PFSK-1 (cell line): ENCODE measurements around the gene PPP2R2D.

Experiments
- POLR2AphosphoS5 ChIP-seq: IDR thresholded peaks from 2 replicates; pipeline ENCODE4 v1.6.1; 2012; ENCODE audit warnings: low read depth, mild to moderate bottlenecking, control low read depth, low read length, moderate library complexity
- SIN3A ChIP-seq: IDR thresholded peaks from 2 replicates; pipeline ENCODE4 v1.6.1; 2012; ENCODE audit warnings: mild to moderate bottlenecking, low read length, moderate library complexity, borderline replicate concordance; ENCODE audit not compliant: insufficient read depth
- TAF1 ChIP-seq: IDR thresholded peaks from 2 replicates; pipeline ENCODE4 v1.6.1; 2012; ENCODE audit warnings: low read length, control low read depth, borderline replicate concordance; ENCODE audit not compliant: insufficient read depth
- TF ChIP-seq, protein P1 (sequence below), 2 experiments: IDR thresholded peaks; 2 replicates each; pipeline versions ENCODE4 v1.6.1 to v1.8.0; 2011 to 2012; ENCODE audit warnings: low read depth in 2 of 2, low read length in 2 of 2, control low read depth in 1 of 2, inconsistent platforms in 1 of 2, mild to moderate bottlenecking in 1 of 2, moderate library complexity in 1 of 2; ENCODE audit not compliant: insufficient read depth in 1 of 2

DNA sequence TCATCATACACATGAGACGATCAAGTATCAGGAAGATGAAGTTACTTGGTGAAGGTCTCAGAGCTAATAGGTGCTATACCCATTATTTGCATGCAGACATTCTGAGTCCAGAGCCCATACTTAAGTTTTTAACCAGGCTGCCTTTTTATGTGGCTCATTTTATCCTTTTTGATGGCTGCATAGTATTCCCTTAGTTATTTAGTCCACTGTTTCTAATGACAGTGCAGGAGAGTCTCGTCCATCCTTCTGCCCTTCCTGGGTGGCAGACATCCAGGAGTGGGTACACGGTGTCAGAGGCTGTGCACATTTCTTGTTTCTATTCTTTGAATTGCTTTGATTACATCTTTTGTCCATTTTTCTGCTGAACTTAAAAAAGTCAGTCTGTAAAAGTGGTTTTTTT, 11.8 kb downstream of the PPP2R2D start:
- TF ChIP-seq, protein P1, sequence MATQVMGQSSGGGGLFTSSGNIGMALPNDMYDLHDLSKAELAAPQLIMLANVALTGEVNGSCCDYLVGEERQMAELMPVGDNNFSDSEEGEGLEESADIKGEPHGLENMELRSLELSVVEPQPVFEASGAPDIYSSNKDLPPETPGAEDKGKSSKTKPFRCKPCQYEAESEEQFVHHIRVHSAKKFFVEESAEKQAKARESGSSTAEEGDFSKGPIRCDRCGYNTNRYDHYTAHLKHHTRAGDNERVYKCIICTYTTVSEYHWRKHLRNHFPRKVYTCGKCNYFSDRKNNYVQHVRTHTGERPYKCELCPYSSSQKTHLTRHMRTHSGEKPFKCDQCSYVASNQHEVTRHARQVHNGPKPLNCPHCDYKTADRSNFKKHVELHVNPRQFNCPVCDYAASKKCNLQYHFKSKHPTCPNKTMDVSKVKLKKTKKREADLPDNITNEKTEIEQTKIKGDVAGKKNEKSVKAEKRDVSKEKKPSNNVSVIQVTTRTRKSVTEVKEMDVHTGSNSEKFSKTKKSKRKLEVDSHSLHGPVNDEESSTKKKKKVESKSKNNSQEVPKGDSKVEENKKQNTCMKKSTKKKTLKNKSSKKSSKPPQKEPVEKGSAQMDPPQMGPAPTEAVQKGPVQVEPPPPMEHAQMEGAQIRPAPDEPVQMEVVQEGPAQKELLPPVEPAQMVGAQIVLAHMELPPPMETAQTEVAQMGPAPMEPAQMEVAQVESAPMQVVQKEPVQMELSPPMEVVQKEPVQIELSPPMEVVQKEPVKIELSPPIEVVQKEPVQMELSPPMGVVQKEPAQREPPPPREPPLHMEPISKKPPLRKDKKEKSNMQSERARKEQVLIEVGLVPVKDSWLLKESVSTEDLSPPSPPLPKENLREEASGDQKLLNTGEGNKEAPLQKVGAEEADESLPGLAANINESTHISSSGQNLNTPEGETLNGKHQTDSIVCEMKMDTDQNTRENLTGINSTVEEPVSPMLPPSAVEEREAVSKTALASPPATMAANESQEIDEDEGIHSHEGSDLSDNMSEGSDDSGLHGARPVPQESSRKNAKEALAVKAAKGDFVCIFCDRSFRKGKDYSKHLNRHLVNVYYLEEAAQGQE (IDR thresholded peaks at IDR 0.05; ENCODE audit: insufficient read depth in 1 of 2, low read depth in 2 of 2, low read length in 2 of 2), result no peak
- TF ChIP-seq POLR2AphosphoS5 (no peak), TAF1 (no peak), SIN3A (no peak)
